Putamen (tissue), 1 donor: ENCODE data around the gene CCDC78.
A peak's percentile ranks its signal among the peaks of the same experiment; 100 is the strongest.
"Not testable (repeated sequence)": the region's sequence is repeated elsewhere in the genome, so short reads cannot be mapped to it uniquely, and the experiment has no call there.

Experiments used
- DNase-seq: peaks from one replicate; pipeline ENCODE4 v3.0.0-alpha.2; 2016; ENCODE audit warnings: low spot score

CCDC78 gene

GRCh38 chr16:692356-693108 lies 33.7 kb downstream of the CCDC78 start:
- no peak for DNase-seq

DNA sequence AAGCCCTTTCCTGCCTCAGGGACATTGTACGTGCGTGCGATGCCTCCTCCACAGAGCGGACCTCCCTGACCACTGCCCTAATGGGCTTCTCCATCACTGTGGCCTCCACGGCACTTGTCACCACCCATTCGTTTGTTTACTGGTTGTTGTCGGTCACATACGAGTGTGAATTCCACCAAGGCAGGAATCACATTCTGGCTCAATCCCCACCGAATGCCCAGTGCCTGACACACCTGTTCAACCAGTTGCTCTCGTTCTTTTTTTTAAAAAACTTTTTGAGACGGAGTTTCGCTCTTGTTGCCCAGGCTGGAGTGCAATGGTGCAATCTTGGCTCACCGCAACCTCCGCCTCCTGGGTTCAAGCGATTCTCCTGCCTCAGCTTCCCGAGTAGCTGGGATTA lies 35.0 kb downstream of the CCDC78 start:
- not testable (repeated sequence) for DNase-seq

DNA sequence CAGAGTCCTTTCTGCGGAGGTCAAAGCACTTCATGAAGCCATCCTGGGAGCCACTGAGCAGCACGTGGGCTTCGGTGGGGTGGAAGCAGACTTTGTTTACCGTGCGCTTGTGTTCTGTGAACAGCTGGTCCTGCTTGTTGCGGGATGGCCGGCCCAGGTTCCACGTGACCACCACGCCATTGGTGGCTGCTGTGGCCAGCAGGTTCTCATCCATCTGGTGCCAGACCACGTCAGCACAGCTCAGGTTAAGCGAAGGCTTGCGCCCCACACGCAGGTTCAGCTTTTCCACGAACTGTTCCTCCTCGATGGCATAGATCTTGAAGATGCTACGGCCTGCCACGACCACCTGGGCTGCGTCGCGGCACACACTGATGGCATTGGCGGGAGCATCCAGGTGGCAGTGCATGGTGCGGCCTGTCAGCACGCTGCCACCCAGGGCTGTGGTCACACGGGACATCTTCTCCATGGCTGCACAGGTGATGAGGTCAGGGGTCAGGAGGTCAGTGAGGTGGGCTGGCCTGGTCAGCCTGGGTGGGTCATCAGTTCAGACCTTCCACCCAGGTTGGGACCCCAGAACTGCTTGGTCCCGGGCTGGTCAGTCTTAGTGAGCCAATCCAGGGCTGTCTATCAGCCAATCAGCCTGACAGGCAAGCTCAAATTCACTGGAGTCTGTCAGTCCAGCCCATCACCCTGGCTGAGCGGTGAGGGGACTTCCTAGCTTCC lies 36.9 kb downstream of the CCDC78 start:
- DNase-seq = no peak

DNA sequence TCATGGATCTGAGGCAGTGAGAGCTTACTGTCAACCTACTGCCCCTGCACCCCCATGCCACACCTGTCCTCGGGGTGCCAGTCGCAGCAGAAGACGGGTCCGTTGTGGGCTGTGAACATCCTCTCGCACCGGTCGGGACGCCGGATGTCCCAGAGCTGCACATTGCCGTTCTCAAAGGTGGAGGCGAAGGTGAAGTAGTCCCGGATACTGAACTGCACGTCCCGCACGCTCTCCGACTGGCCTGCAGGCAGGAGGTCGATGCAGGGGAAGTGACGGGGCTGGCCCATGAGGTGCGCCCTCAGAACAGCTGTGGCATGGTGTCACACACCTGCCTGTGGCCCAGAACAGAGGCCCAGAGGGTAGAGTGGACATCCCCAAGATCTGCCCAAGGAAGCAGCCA lies 38.7 kb downstream of the CCDC78 start:
- DNase-seq = no peak

- DNase-seq = no peak
These were observed 39.6 kb downstream of the CCDC78 start for GRCh38 chr16:686459-687260.

GRCh38 chr16:685967-686366 lies 40.3 kb downstream of the CCDC78 start:
- DNase-seq = no peak

DNA sequence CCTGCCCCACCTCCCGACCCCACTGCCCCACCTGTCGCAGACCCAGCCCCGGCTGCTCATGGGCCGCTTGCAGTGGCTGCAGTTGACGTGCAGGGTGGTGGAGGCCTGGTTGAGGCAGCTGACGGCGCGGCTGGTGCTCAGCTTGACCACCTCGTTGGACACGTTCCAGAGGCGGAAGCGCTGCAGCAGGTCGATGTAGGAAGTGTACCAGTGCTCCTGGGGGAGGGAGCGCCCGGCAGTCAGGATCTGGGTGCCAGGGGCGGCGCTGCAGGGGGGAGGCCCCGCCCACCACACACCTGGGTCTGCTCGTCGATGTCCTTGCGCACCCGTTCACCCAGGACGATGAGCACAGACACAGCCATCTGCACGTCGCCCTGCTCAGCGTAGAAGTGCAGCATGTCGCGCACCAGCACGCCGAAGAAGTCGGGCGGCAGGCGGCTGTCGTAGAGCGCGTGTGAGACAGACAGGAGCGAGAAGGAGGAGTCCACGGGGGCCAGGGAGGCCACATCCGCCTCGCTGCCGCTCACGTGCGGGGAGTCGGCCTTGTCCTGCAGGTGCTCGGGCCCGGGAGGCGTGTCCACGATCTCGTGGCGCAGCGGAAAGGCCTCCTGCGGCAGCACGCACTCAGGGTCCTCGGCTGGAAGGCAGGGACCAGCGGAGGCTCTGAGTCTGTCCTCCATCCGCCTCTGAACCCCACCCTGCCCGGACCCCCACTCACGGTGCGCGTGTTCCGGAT lies 41.1 kb downstream of the CCDC78 start:
- no peak for DNase-seq

GRCh38 chr16:684071-684794 lies 42.0 kb downstream of the CCDC78 start, which contains the start of gene JMJD8:
JMJD8 (minus strand) TSS chr16:684334; CDS start chr16:684319, 15 bp downstream.
- DNase-seq = peak; percentile 95

- no peak for DNase-seq
These were observed 42.7 kb downstream of the CCDC78 start for GRCh38 chr16:683396-684070.

DNA sequence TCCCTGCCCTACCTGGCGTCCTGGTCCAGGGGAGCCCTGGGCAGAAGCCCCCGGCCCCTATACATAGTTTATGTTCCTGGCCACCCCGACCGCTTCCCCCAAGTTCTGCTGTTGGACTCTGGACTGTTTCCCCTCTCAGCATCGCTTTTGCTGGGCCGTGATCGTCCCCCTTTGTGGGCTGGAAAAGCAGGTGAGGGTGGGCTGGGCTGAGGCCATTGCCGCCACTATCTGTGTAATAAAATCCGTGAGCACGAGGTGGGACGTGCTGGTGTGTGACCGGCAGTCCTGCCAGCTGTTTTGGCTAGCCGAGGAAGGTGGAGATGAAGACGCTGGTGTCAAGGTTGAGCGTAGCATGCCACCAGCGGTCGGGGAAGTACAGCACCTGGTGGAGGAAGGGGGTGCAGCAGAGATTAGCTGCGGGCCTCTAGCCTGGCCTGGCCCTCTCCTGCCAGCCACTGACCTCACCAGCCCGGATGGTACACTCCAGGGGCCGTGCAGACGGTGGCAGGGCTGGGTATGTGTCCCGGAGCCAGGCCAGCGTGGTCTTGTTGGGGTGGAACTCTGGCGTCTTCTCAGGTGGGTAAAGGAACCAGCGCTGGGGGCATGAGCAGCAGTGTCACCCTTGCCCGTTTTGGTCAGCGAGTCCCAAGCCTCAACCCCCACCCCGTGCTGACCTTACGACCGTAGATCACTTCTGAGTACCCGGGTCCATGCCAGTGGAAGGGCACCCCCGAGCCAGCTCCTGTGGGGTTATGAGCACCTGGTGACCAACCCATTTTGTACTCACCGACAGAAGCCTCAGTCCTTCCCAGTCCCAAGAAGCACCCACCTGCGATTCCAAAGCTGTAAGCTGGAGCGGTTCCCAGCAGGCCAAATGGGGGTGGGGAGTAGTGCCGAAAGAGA lies 43.5 kb downstream of the CCDC78 start:
- DNase-seq = no peak

DNA sequence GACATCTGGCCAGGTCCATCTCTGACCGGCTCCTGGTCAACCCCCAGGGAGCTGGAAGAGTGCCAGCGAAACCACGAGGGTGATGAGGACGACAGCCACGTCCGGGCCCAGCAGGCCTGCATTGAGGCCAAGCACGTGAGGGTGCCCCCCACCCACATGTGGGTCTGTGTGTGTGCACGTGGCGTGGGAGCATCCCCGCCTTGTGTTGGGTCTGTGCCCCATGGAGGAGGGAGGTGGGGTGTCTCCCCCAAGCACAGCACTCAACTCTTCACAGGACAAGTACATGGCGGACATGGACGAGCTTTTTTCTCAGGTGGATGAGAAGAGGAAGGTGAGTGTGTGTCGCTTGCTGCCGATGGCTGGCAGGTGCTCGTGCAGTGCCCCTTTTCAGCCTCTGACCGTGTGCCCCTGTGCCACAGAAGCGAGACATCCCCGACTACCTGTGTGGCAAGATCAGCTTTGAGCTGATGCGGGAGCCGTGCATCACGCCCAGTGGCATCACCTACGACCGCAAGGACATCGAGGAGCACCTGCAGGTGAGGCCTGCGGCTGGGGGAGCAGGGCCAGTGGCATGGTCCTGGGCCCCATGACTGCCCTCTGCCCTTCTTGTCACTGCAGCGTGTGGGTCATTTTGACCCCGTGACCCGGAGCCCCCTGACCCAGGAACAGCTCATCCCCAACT lies 44.4 kb downstream of the CCDC78 start:
- DNase-seq = no peak

DNA sequence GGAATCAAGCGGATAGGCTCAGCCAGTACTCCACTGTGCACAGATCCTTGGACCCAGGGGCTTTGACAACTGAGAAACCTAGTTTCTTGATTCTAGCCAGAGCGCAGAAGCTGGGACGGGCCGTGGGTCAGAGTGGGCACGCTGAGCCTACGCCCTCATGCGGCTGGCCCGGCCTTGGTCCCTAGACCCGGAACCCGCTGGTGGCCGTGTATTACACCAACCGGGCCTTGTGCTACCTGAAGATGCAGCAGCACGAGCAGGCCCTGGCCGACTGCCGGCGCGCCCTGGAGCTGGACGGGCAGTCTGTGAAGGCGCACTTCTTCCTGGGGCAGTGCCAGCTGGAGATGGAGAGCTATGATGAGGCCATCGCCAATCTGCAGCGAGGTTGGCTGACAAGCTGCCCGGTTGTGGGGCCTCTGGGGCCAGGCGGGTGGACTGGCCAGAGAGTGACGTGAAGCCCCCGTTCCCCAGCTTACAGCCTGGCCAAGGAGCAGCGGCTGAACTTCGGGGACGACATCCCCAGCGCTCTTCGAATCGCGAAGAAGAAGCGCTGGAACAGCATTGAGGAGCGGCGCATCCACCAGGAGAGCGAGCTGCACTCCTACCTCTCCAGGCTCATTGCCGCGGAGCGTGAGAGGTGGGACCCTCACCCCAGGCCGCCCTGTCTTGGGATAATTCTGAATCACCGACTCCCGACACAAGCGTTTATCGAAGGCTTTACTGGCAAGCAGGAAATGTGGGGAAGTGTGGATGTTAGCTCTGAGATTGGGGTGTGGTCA lies 45.1 kb downstream of the CCDC78 start:
- no peak for DNase-seq

DNA sequence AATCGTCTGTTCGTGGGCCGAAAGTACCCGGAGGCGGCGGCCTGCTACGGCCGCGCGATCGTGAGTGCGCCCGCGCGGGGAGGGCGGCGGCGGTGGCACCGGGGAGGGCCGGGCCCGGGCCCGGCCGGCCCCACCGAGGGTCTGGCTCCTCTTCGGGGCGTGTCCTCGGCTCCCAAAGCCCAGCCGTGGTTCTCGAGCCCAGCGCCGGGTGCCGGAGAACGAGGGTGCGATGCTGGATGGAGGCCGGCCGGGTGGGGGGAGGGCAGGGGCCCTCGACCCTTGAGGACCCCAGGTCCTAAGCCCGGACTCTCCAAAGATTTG lies 45.7 kb downstream of the CCDC78 start:
- DNase-seq = no peak

- DNase-seq = peak; percentile 87
These were observed 46.2 kb downstream of the CCDC78 start, which contains the start of gene STUB1 for GRCh38 chr16:679814-680624. STUB1 (plus strand) TSS chr16:680410; CDS start chr16:680526, 116 bp downstream.

GRCh38 chr16:678858-679813 lies 47.1 kb downstream of the CCDC78 start:
- peak; percentile 58 for DNase-seq

- no peak for DNase-seq
These were observed 47.9 kb downstream of the CCDC78 start for GRCh38 chr16:678209-678857.
